Glutamatergic neuron (in vitro differentiated cells): ENCODE data around the gene EPS8. TPM values are rescaled to one million over a fixed set of nuclear protein-coding genes. Genes with fewer than 3 reads are reported as not detected.

Experiments used
- DNase-seq: peaks from one replicate; pipeline ENCODE4 v3.0.0; 2022
- H3K27ac Mint-ChIP-seq: one replicate; pipeline ENCODE4 v1.8.0; 2020; ENCODE audit warnings: mild to moderate bottlenecking, mixed read lengths, inconsistent platforms; ENCODE audit not compliant: unreplicated experiment
- H3K27me3 Mint-ChIP-seq: one replicate; pipeline ENCODE4 v1.8.0; 2020; ENCODE audit warnings: mild to moderate bottlenecking, moderate library complexity, mixed read lengths, inconsistent platforms; ENCODE audit not compliant: unreplicated experiment
- H3K36me3 Mint-ChIP-seq: one replicate; pipeline ENCODE4 v1.8.0; 2020; ENCODE audit warnings: mild to moderate bottlenecking, mixed read lengths, inconsistent platforms; ENCODE audit not compliant: unreplicated experiment
- H3K4me1 Mint-ChIP-seq: one replicate; pipeline ENCODE4 v1.8.0; 2020; ENCODE audit warnings: mild to moderate bottlenecking, low read depth, mixed read lengths, inconsistent platforms; ENCODE audit not compliant: unreplicated experiment
- H3K4me3 Mint-ChIP-seq: one replicate; pipeline ENCODE4 v1.8.0; 2020; ENCODE audit warnings: mild to moderate bottlenecking, mixed read lengths, inconsistent platforms; ENCODE audit not compliant: unreplicated experiment
- H3K9me3 Mint-ChIP-seq: one replicate; pipeline ENCODE4 v1.8.0; 2020; ENCODE audit warnings: mild to moderate bottlenecking, moderate library complexity, mixed read lengths, inconsistent platforms; ENCODE audit not compliant: unreplicated experiment
- total RNA-seq: library from RNA; stranded (reverse); fragmentation: NEBNext Ultra II Directional; extraction: Animal tissue kit (Norgen Biotek cat#: 25700); gene quantifications from one replicate; pipeline ENCODE4 v1.2.1, GENCODE V29; 2021; ENCODE audit not compliant: unreplicated experiment
- TF ChIP-seq, protein P1 (sequence below): fragments of 200-600 bp; sonication (generic); IDR thresholded peaks from one replicate; pipeline ENCODE4 v1.5.0; 2021; ENCODE audit not compliant: partially characterized antibody, unreplicated experiment

The EPS8 gene
- total RNA-seq, 1 donor from 2014 or later, result 4.3 TPM

- TF ChIP-seq, protein P1, sequence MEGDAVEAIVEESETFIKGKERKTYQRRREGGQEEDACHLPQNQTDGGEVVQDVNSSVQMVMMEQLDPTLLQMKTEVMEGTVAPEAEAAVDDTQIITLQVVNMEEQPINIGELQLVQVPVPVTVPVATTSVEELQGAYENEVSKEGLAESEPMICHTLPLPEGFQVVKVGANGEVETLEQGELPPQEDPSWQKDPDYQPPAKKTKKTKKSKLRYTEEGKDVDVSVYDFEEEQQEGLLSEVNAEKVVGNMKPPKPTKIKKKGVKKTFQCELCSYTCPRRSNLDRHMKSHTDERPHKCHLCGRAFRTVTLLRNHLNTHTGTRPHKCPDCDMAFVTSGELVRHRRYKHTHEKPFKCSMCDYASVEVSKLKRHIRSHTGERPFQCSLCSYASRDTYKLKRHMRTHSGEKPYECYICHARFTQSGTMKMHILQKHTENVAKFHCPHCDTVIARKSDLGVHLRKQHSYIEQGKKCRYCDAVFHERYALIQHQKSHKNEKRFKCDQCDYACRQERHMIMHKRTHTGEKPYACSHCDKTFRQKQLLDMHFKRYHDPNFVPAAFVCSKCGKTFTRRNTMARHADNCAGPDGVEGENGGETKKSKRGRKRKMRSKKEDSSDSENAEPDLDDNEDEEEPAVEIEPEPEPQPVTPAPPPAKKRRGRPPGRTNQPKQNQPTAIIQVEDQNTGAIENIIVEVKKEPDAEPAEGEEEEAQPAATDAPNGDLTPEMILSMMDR, result no peak
- DNase-seq, result no peak
- H3K9me3 Mint-ChIP-seq, result no peaks in the 10 kb centered on the region
- H3K36me3 Mint-ChIP-seq, result no peaks in the 10 kb centered on the region
- no peak overlapping the region for H3K27ac Mint-ChIP-seq
- H3K4me3 Mint-ChIP-seq, result no peak overlapping the region
- H3K4me1 Mint-ChIP-seq, result peaks cover 4% of the 10 kb centered on the region
- no peaks in the 10 kb centered on the region for H3K27me3 Mint-ChIP-seq
Observed at GRCh38 chr12:15682826-15683225, 106.4 kb downstream of the EPS8 start.

DNA sequence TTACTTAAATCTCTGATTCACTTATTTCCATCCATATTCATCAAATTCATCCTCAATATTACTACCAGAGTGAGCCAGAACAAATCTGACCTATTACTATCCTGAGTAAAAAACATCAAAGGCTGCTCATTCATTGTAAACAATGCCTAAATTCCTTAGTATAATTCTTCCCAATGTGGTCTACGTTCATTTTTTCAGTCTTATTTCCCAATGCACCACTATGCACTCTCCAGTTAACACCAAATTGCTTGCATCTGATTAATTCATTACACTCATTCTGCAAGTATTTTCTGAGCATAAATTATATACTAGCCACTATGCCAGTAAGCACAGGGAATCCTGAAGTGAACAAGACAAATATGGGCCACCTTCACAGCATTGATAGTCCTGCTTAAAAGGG lies 110.0 kb downstream of the EPS8 start:
- H3K27ac Mint-ChIP-seq, result no peak overlapping the region
- peaks cover 7% of the 10 kb centered on the region for H3K4me1 Mint-ChIP-seq
- no peaks in the 10 kb centered on the region for H3K9me3 Mint-ChIP-seq
- TF ChIP-seq, protein P1, result no peak
- no peaks in the 10 kb centered on the region for H3K36me3 Mint-ChIP-seq
- H3K4me3 Mint-ChIP-seq, result no peak overlapping the region
- no peak for DNase-seq
- H3K27me3 Mint-ChIP-seq, result no peaks in the 10 kb centered on the region

DNA sequence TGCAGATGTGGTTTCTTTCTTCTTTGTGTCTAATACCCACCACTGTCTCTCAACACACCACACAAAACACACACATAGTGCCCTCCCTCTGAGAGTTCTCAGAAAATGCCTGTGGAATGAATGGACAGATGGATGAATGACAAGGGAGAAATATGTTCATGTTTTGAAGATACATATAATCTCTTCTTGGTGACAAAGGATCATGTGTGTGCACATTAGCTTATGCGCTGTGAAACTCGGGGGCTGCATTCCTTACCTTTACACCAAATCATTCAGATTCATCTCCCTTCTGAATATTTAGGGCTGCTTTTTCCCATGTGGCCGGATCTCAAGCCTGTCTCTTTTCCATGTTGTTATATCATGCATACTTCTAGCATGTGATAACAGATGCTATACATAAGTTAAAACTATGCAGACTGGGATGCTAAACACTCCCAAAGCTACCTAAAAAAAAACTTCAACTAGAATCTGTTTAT lies 111.4 kb downstream of the EPS8 start:
- Mint-ChIP-seq H3K27ac (no peak overlapping the region), H3K4me1 (peaks cover 7% of the 10 kb centered on the region), H3K27me3 (no peaks in the 10 kb centered on the region), H3K4me3 (no peak overlapping the region), H3K36me3 (no peaks in the 10 kb centered on the region), H3K9me3 (no peaks in the 10 kb centered on the region)
- DNase-seq, result no peak
- TF ChIP-seq, protein P1, result no peak

GRCh38 chr12:15677228-15677627 lies 112.0 kb downstream of the EPS8 start:
- no peak overlapping the region for H3K27ac Mint-ChIP-seq

GRCh38 chr12:15672671-15673270 lies 116.4 kb downstream of the EPS8 start:
- Mint-ChIP-seq H3K9me3 (no peaks in the 10 kb centered on the region), H3K36me3 (no peaks in the 10 kb centered on the region), H3K4me1 (peaks cover 3% of the 10 kb centered on the region), H3K27ac (no peak overlapping the region), H3K4me3 (no peak overlapping the region), H3K27me3 (no peaks in the 10 kb centered on the region)
- no peak for DNase-seq
- TF ChIP-seq, protein P1, result no peak

More at GRCh38 chr12:15677228-15677627, 112.0 kb downstream of the EPS8 start:
- Mint-ChIP-seq H3K4me3 (no peak overlapping the region), H3K36me3 (no peaks in the 10 kb centered on the region), H3K4me1 (peaks cover 7% of the 10 kb centered on the region), H3K27me3 (no peaks in the 10 kb centered on the region), H3K9me3 (no peaks in the 10 kb centered on the region)
- DNase-seq, result no peak
- TF ChIP-seq, protein P1, result no peak
